IPS-11a (cell line): Measurements from ENCODE around the gene POLR3K.

Experiments
- H3K4me3 ChIP-seq: one replicate; pipeline ENCODE4 v1.5.1; 2013; ENCODE audit warnings: low read depth, low read length, control low read depth

Gene POLR3K

GRCh38 chr16:79151-80054, 26.0 kb upstream of the POLR3K start:
- H3K4me3 ChIP-seq, result no peak overlapping the region

GRCh38 chr16:78444-79150, 25.2 kb upstream of the POLR3K start:
- H3K4me3 ChIP-seq, result peak overlapping the region; percentile 66

- H3K4me3 ChIP-seq, result peak within 1 kb of the TSS; percentile 66
These were observed 24.5 kb upstream of the POLR3K start, which contains the start of gene MPG for GRCh38 chr16:77807-78443. MPG (plus strand) TSS chr16:78225; CDS start chr16:78310, 85 bp downstream.

- peak overlapping the region; percentile 66 for H3K4me3 ChIP-seq
These were observed 23.9 kb upstream of the POLR3K start for GRCh38 chr16:77273-77806.

GRCh38 chr16:76535-77272, 23.3 kb upstream of the POLR3K start:
- no peak overlapping the region for H3K4me3 ChIP-seq

GRCh38 chr16:75580-76501, 22.4 kb upstream of the POLR3K start:
- no peak overlapping the region for H3K4me3 ChIP-seq

GRCh38 chr16:74747-75334, 21.4 kb upstream of the POLR3K start:
- H3K4me3 ChIP-seq, result no peak overlapping the region

- H3K4me3 ChIP-seq, result no peak overlapping the region
These were observed 20.8 kb upstream of the POLR3K start for GRCh38 chr16:74051-74746.

- peak within 1 kb of the TSS; percentile 58 for H3K4me3 ChIP-seq
These were observed 19.4 kb upstream of the POLR3K start, which contains the start of gene RHBDF1 for GRCh38 chr16:72561-73548. RHBDF1 (minus strand) TSS chr16:72631; CDS start chr16:65015, 7,616 bp downstream.

GRCh38 chr16:71540-72401, 18.4 kb upstream of the POLR3K start:
- H3K4me3 ChIP-seq, result peak overlapping the region; percentile 58

- H3K4me3 ChIP-seq, result peak overlapping the region; percentile 58
These were observed 17.8 kb upstream of the POLR3K start for GRCh38 chr16:71210-71539.

- no peak overlapping the region for H3K4me3 ChIP-seq
These were observed 15.8 kb upstream of the POLR3K start for GRCh38 chr16:69181-69580.

- H3K4me3 ChIP-seq, result no peak overlapping the region
These were observed 14.7 kb upstream of the POLR3K start for GRCh38 chr16:67884-68789.

- no peak overlapping the region for H3K4me3 ChIP-seq
These were observed 13.9 kb upstream of the POLR3K start for GRCh38 chr16:67183-67791.
